Measurements from ENCODE around the gene PKD2.
"Not testable (repeated sequence)": the region's sequence is repeated elsewhere in the genome, so short reads cannot be mapped to it uniquely, and the experiment has no call there.

The PKD2 gene

GRCh38 chr4:87985097-87985886, 22.1 kb upstream of the PKD2 start:
- Histone ChIP-seq H3K27me3 (ENCODE audit: control insufficient read depth in 5 of 5, insufficient read depth in 4 of 5, low read length in 5 of 5) (no peaks in the 10 kb centered on the region), H3K9ac (ENCODE audit: low read length in 5 of 5) (no peak overlapping the region), H3K36me3 (ENCODE audit: control insufficient read depth in 5 of 5, insufficient read depth in 5 of 5, low read length in 5 of 5) (no peaks in the 10 kb centered on the region), H3K4me3 (ENCODE audit: low read depth in 1 of 5, low read length in 5 of 5) (no peak overlapping the region), H3K27ac (ENCODE audit: low read depth, low read length) (no peak overlapping the region), H3K9me3 (ENCODE audit: control insufficient read depth in 5 of 5, low read length in 5 of 5) (no peaks in the 10 kb centered on the region), H3K4me1 (ENCODE audit: control insufficient read depth in 5 of 5, insufficient read depth in 5 of 5, low read length in 5 of 5) (no peaks in the 10 kb centered on the region)

GRCh38 chr4:87985887-87986200, 21.6 kb upstream of the PKD2 start:
- Histone ChIP-seq H3K36me3 (ENCODE audit: control insufficient read depth in 5 of 5, insufficient read depth in 5 of 5, low read length in 5 of 5) (no peaks in the 10 kb centered on the region), H3K27ac (ENCODE audit: low read depth, low read length) (no peak overlapping the region), H3K9ac (ENCODE audit: low read length in 5 of 5) (no peak overlapping the region), H3K4me3 (ENCODE audit: low read depth in 1 of 5, low read length in 5 of 5) (no peak overlapping the region), H3K27me3 (ENCODE audit: control insufficient read depth in 5 of 5, insufficient read depth in 4 of 5, low read length in 5 of 5) (no peaks in the 10 kb centered on the region), H3K9me3 (ENCODE audit: control insufficient read depth in 5 of 5, low read length in 5 of 5) (no peaks in the 10 kb centered on the region), H3K4me1 (ENCODE audit: control insufficient read depth in 5 of 5, insufficient read depth in 5 of 5, low read length in 5 of 5) (no peaks in the 10 kb centered on the region)

- H3K4me1 ChIP-seq (ENCODE audit: control insufficient read depth in 5 of 5, insufficient read depth in 5 of 5, low read length in 5 of 5) = no peaks in the 10 kb centered on the region
- no peak overlapping the region for H3K4me3 ChIP-seq (ENCODE audit: low read depth in 1 of 5, low read length in 5 of 5)
- no peaks in the 10 kb centered on the region for H3K9me3 ChIP-seq (ENCODE audit: control insufficient read depth in 5 of 5, low read length in 5 of 5)
- no peaks in the 10 kb centered on the region for H3K36me3 ChIP-seq (ENCODE audit: control insufficient read depth in 5 of 5, insufficient read depth in 5 of 5, low read length in 5 of 5)
- no peak overlapping the region for H3K27ac ChIP-seq (ENCODE audit: low read depth, low read length)
- H3K27me3 ChIP-seq (ENCODE audit: control insufficient read depth in 5 of 5, insufficient read depth in 4 of 5, low read length in 5 of 5) = no peaks in the 10 kb centered on the region
- H3K9ac ChIP-seq (ENCODE audit: low read length in 5 of 5) = no peak overlapping the region
These were observed 20.9 kb upstream of the PKD2 start for GRCh38 chr4:87986508-87986907.

DNA sequence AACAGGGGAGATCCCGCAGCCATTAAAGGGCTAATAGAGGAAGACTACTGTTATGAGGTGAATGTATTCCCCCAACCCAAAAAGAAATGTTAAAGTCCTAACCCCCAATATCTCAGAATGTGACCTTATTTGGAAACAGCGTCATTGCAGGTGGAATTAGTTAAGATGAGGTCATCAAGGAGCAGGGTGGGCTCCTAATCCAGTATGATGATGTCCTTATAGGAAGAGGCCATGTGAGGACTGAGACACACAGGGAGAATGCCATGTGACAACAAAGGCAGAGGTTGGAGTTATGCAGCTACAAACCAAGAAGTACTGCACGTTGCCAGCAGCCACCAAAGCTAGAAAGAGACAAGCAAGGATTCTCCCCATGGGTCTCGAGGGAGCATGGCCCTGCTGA, 17.7 kb upstream of the PKD2 start:
- H3K9me3 ChIP-seq (ENCODE audit: control insufficient read depth in 5 of 5, low read length in 5 of 5) = no peaks in the 10 kb centered on the region
- H3K4me1 ChIP-seq (ENCODE audit: control insufficient read depth in 5 of 5, insufficient read depth in 5 of 5, low read length in 5 of 5) = no peaks in the 10 kb centered on the region
- no peak overlapping the region for H3K9ac ChIP-seq (ENCODE audit: low read length in 5 of 5)
- no peak overlapping the region for H3K4me3 ChIP-seq (ENCODE audit: low read depth in 1 of 5, low read length in 5 of 5)
- H3K27ac ChIP-seq (ENCODE audit: low read depth, low read length) = no peak overlapping the region
- no peaks in the 10 kb centered on the region for H3K36me3 ChIP-seq (ENCODE audit: control insufficient read depth in 5 of 5, insufficient read depth in 5 of 5, low read length in 5 of 5)
- H3K27me3 ChIP-seq (ENCODE audit: control insufficient read depth in 5 of 5, insufficient read depth in 4 of 5, low read length in 5 of 5) = no peaks in the 10 kb centered on the region

- Histone ChIP-seq H3K9ac (ENCODE audit: low read length in 5 of 5) (no peak overlapping the region), H3K27me3 (ENCODE audit: control insufficient read depth in 5 of 5, insufficient read depth in 4 of 5, low read length in 5 of 5) (no peaks in the 10 kb centered on the region), H3K4me3 (ENCODE audit: low read depth in 1 of 5, low read length in 5 of 5) (no peak overlapping the region), H3K27ac (ENCODE audit: low read depth, low read length) (no peak overlapping the region), H3K36me3 (ENCODE audit: control insufficient read depth in 5 of 5, insufficient read depth in 5 of 5, low read length in 5 of 5) (no peaks in the 10 kb centered on the region), H3K9me3 (ENCODE audit: control insufficient read depth in 5 of 5, low read length in 5 of 5) (no peaks in the 10 kb centered on the region), H3K4me1 (ENCODE audit: control insufficient read depth in 5 of 5, insufficient read depth in 5 of 5, low read length in 5 of 5) (no peaks in the 10 kb centered on the region)
These were observed 12.0 kb upstream of the PKD2 start for GRCh38 chr4:87995435-87995834.

DNA sequence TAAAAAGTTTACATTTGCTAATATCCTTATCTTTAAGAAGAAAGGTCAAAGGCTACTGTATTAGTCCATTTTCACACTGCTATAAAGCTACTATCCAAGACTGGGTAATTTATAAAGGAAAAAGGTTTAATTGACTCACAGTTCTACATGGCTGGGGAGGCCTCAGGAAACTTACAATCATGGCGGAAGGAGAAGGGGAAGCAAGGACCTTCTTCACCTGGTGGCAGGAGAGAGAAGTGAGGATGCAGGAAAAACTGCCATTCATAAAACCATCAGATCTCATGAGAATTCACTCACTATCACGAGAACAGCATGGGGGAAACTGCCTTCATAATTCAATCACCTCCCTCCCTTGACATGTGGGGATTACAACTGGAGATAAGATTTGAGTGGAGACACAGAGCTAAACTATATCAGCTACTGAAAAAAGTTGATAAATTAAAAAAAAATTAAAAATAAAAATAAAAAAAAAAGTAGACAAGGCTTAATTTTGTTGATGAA, 8.2 kb upstream of the PKD2 start:
- H3K9ac ChIP-seq (ENCODE audit: low read length in 5 of 5); H3K27ac ChIP-seq (ENCODE audit: low read depth, low read length): not testable (repeated sequence)

GRCh38 chr4:88001871-88002270, 5.6 kb upstream of the PKD2 start:
- H3K4me3 ChIP-seq (ENCODE audit: low read depth in 1 of 5, low read length in 5 of 5) = no peak overlapping the region

More for the DNA sequence above, 8.2 kb upstream of the PKD2 start:
- not testable (repeated sequence) for H3K4me3 ChIP-seq (ENCODE audit: low read depth in 1 of 5, low read length in 5 of 5); H3K9me3 ChIP-seq (ENCODE audit: control insufficient read depth in 5 of 5, low read length in 5 of 5); H3K27me3 ChIP-seq (ENCODE audit: control insufficient read depth in 5 of 5, insufficient read depth in 4 of 5, low read length in 5 of 5); H3K36me3 ChIP-seq (ENCODE audit: control insufficient read depth in 5 of 5, insufficient read depth in 5 of 5, low read length in 5 of 5)
- H3K4me1 ChIP-seq (ENCODE audit: control insufficient read depth in 5 of 5, insufficient read depth in 5 of 5, low read length in 5 of 5) = peaks cover 0 to 14% (median 7%) of the 10 kb centered on the region in 5 donors

GRCh38 chr4:88002786-88003185, 4.6 kb upstream of the PKD2 start:
- Histone ChIP-seq H3K4me3 (ENCODE audit: low read depth in 1 of 5, low read length in 5 of 5) (no peak overlapping the region), H3K9me3 (ENCODE audit: control insufficient read depth in 5 of 5, low read length in 5 of 5) (no peaks in the 10 kb centered on the region), H3K27ac (ENCODE audit: low read depth, low read length) (no peak overlapping the region), H3K27me3 (ENCODE audit: control insufficient read depth in 5 of 5, insufficient read depth in 4 of 5, low read length in 5 of 5) (no peaks in the 10 kb centered on the region), H3K36me3 (ENCODE audit: control insufficient read depth in 5 of 5, insufficient read depth in 5 of 5, low read length in 5 of 5) (no peaks in the 10 kb centered on the region), H3K9ac (ENCODE audit: low read length in 5 of 5) (no peak overlapping the region), H3K4me1 (ENCODE audit: control insufficient read depth in 5 of 5, insufficient read depth in 5 of 5, low read length in 5 of 5) (peaks cover 0 to 36% (median 28%) of the 10 kb centered on the region in 5 donors)

More at GRCh38 chr4:88001871-88002270, 5.6 kb upstream of the PKD2 start:
- Histone ChIP-seq H3K36me3 (ENCODE audit: control insufficient read depth in 5 of 5, insufficient read depth in 5 of 5, low read length in 5 of 5) (no peaks in the 10 kb centered on the region), H3K27ac (ENCODE audit: low read depth, low read length) (no peak overlapping the region), H3K9ac (ENCODE audit: low read length in 5 of 5) (no peak overlapping the region), H3K27me3 (ENCODE audit: control insufficient read depth in 5 of 5, insufficient read depth in 4 of 5, low read length in 5 of 5) (no peaks in the 10 kb centered on the region), H3K9me3 (ENCODE audit: control insufficient read depth in 5 of 5, low read length in 5 of 5) (no peaks in the 10 kb centered on the region), H3K4me1 (ENCODE audit: control insufficient read depth in 5 of 5, insufficient read depth in 5 of 5, low read length in 5 of 5) (peaks cover 0 to 32% (median 24%) of the 10 kb centered on the region in 5 donors)

DNA sequence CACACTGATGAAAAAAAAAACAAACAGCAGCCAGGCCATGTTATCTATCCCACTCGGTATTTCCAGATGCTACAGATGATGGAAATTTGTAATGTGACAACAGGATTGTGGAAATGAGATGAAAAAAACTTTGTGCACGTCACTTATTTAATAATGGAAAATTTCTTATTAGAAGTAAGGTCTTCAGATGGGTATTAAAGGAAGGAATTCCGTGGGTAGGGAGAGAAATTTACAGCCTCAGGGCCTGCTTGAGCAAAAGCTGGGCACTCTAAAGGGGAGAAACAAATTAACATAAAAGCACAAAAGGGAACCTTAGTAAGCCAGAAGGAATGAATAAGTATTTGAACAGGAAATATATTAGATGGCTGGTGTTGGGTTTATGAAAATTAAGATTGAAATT, 4.2 kb upstream of the PKD2 start:
- Histone ChIP-seq H3K9me3 (ENCODE audit: control insufficient read depth in 5 of 5, low read length in 5 of 5) (no peaks in the 10 kb centered on the region), H3K9ac (ENCODE audit: low read length in 5 of 5) (no peak overlapping the region), H3K27me3 (ENCODE audit: control insufficient read depth in 5 of 5, insufficient read depth in 4 of 5, low read length in 5 of 5) (no peaks in the 10 kb centered on the region), H3K4me1 (ENCODE audit: control insufficient read depth in 5 of 5, insufficient read depth in 5 of 5, low read length in 5 of 5) (peaks cover 0 to 37% (median 31%) of the 10 kb centered on the region in 5 donors), H3K4me3 (ENCODE audit: low read depth in 1 of 5, low read length in 5 of 5) (no peak overlapping the region), H3K27ac (ENCODE audit: low read depth, low read length) (no peak overlapping the region), H3K36me3 (ENCODE audit: control insufficient read depth in 5 of 5, insufficient read depth in 5 of 5, low read length in 5 of 5) (no peaks in the 10 kb centered on the region)

- peak overlapping the region; percentile 33 for H3K27ac ChIP-seq (ENCODE audit: low read depth, low read length)
- no peaks in the 10 kb centered on the region for H3K9me3 ChIP-seq (ENCODE audit: control insufficient read depth in 5 of 5, low read length in 5 of 5)
- H3K9ac ChIP-seq (ENCODE audit: low read length in 5 of 5) = no peak overlapping the region
- H3K4me1 ChIP-seq (ENCODE audit: control insufficient read depth in 5 of 5, insufficient read depth in 5 of 5, low read length in 5 of 5) = peaks cover 3 to 52% (median 46%) of the 10 kb centered on the region in 5 donors
- no peaks in the 10 kb centered on the region for H3K27me3 ChIP-seq (ENCODE audit: control insufficient read depth in 5 of 5, insufficient read depth in 4 of 5, low read length in 5 of 5)
- no peak overlapping the region for H3K4me3 ChIP-seq (ENCODE audit: low read depth in 1 of 5, low read length in 5 of 5)
- H3K36me3 ChIP-seq (ENCODE audit: control insufficient read depth in 5 of 5, insufficient read depth in 5 of 5, low read length in 5 of 5) = no peaks in the 10 kb centered on the region
These were observed 2.4 kb upstream of the PKD2 start for GRCh38 chr4:88005076-88005475.

All from subcutaneous abdominal adipose tissue (tissue), 5 donors.